Head of caudate nucleus (tissue), 42 donors: ENCODE measurements around the gene DNAJC25.

Experiments
- DNase-seq, 42 donors: peaks; one replicate each; pipeline versions ENCODE4 v3.0.0 to v3.0.0-alpha.2; 2020 to 2021; ENCODE audit warnings: mixed read lengths in 7 of 42
- intact Hi-C: fragments of 100-400 bp; cut with DNase I; formaldehyde crosslinking; loops from one replicate; pipeline ENCODE4 v1.15.0; 2022

DNAJC25 gene

GRCh38 chr9:111621895-111622480 lies 9.1 kb upstream of the DNAJC25 start:
- intact Hi-C loops = no loop called here
- DNase-seq = peak in 30 of 42 donors; percentile 12 to 75 (median 38)

GRCh38 chr9:111622626-111623025 lies 8.5 kb upstream of the DNAJC25 start:
- no peak for DNase-seq
- intact Hi-C loops = no loop called here

- DNase-seq = no peak
- intact Hi-C loops = no loop called here
Observed at GRCh38 chr9:111627260-111627963, 3.7 kb upstream of the DNAJC25 start.

GRCh38 chr9:111628411-111628810 lies 2.7 kb upstream of the DNAJC25 start:
- no peak for DNase-seq
- intact Hi-C loops = no loop called here

- intact Hi-C loops = no loop called here
- peak in 19 of 42 donors; percentile 2 to 49 (median 14) for DNase-seq
Observed at GRCh38 chr9:111630182-111630963, 761 bp upstream of the DNAJC25 start.

GRCh38 chr9:111630964-111631213 lies 245 bp upstream of the DNAJC25 start:
- peak in 1 of 42 donors; percentile 95 for DNase-seq
- intact Hi-C loops = no loop called here

- intact Hi-C loops = no loop called here
Observed at GRCh38 chr9:111632060-111632459, 926 bp downstream of the DNAJC25 start.

GRCh38 chr9:111632695-111633388 lies 1.7 kb downstream of the DNAJC25 start:
- intact Hi-C loops = no loop called here
- DNase-seq = no peak

More at GRCh38 chr9:111632060-111632459, 926 bp downstream of the DNAJC25 start:
- no peak for DNase-seq

- DNase-seq = no peak
- intact Hi-C loops = no loop called here
Observed at GRCh38 chr9:111633389-111633736, 2.2 kb downstream of the DNAJC25 start.

- intact Hi-C loops = no loop called here
- DNase-seq = no peak
Observed at GRCh38 chr9:111634860-111635259, 3.7 kb downstream of the DNAJC25 start.

- DNase-seq = no peak
- intact Hi-C loops = no loop called here
Observed at GRCh38 chr9:111637421-111637950, 6.4 kb downstream of the DNAJC25 start.

- intact Hi-C loops = no loop called here
- DNase-seq = no peak
Observed at GRCh38 chr9:111644195-111644772, 13.2 kb downstream of the DNAJC25 start.

- intact Hi-C loops = no loop called here
- no peak for DNase-seq
Observed at GRCh38 chr9:111645806-111646205, 14.7 kb downstream of the DNAJC25 start.

- DNase-seq = no peak
- intact Hi-C loops = no loop called here
Observed at GRCh38 chr9:111646417-111646816, 15.3 kb downstream of the DNAJC25 start.

GRCh38 chr9:111648066-111648465 lies 16.9 kb downstream of the DNAJC25 start:
- intact Hi-C loops = no loop called here
- DNase-seq = no peak

GRCh38 chr9:111649016-111649415 lies 17.9 kb downstream of the DNAJC25 start:
- intact Hi-C loops = no loop called here
- DNase-seq = no peak

GRCh38 chr9:111657051-111657450 lies 25.9 kb downstream of the DNAJC25 start:
- no peak for DNase-seq
- intact Hi-C loops = no loop called here

GRCh38 chr9:111658943-111659342 lies 27.8 kb downstream of the DNAJC25 start:
- intact Hi-C loops = no loop called here
- no peak for DNase-seq

GRCh38 chr9:111659691-111660090 lies 28.6 kb downstream of the DNAJC25 start:
- intact Hi-C loops = no loop called here
- DNase-seq = no peak
